Loucy (cell line): ENCODE data around the gene OCEL1.

Experiments
- EZH2phosphoT487 ChIP-seq: fragments of 200-600 bp; IDR thresholded peaks from 2 replicates; pipeline ENCODE4 v1.6.1; 2018; ENCODE audit warnings: antibody characterized with exemption, mild to moderate bottlenecking, moderate library complexity, borderline replicate concordance
- TF ChIP-seq, protein P1 (sequence below): fragments of 200-600 bp; sonication (generic); conservative IDR thresholded peaks from 2 replicates; pipeline ENCODE4 v1.5.1; 2014; ENCODE audit warnings: mild to moderate bottlenecking, antibody characterized with exemption, low read length

DNA sequence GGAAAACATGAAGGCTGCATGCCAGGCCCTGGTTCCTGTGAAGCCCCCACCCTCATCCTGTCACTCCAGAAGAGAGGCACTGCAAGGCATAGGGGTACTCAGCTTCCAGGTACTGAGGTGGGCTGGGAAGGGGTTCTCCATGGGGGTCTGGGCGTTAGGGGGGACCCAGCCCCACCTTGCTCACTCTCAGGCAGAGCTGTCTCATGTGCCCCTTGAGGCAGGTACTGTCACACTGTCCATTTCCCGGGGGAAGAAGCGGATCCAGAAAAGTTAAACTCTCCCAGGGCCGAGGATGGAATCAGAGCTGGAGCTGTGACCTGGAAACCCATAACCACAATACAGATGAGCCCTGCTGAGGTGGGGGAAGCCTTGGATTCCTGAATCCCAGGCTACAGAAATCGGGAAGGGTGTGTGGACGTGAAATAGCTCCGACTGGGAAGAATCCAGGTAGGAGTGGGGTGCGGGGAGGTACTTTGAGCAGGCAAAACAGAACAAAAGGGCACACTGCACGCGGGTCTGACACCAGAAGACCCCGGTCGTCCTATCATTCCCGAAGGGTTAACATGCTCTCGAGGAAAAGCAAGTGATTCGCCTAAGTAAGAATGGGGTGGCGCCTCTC is 11.4 kb upstream of the OCEL1 start:
- TF ChIP-seq, protein P1, sequence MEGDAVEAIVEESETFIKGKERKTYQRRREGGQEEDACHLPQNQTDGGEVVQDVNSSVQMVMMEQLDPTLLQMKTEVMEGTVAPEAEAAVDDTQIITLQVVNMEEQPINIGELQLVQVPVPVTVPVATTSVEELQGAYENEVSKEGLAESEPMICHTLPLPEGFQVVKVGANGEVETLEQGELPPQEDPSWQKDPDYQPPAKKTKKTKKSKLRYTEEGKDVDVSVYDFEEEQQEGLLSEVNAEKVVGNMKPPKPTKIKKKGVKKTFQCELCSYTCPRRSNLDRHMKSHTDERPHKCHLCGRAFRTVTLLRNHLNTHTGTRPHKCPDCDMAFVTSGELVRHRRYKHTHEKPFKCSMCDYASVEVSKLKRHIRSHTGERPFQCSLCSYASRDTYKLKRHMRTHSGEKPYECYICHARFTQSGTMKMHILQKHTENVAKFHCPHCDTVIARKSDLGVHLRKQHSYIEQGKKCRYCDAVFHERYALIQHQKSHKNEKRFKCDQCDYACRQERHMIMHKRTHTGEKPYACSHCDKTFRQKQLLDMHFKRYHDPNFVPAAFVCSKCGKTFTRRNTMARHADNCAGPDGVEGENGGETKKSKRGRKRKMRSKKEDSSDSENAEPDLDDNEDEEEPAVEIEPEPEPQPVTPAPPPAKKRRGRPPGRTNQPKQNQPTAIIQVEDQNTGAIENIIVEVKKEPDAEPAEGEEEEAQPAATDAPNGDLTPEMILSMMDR: no peak
- TF ChIP-seq EZH2phosphoT487: no peak
